ENCODE data around the gene AK4. TPM values are rescaled to one million over a fixed set of nuclear protein-coding genes. Genes with fewer than 3 reads are reported as not detected.

AK4 gene
- total RNA-seq, 1 experiment from 2014 or later: 14.3 TPM

DNA sequence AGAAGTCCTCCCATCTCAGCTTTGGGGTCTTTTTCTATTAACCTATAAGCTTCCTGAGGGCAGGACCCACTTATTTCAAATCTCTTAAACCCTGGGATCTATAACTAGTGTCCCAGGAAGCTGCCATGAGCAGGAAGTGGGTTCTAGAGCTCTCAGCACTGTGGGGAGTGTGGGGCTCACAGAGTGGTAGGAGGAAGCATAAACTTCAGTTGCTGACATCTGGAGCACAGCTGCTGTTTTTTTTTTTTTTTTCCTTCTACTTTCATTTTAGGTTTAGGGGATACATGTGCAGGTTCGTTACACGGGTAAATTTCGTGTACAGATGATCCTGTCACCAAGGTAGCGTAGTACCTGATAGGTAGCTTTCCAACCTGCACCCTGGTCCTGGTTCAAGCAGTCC lies 59.3 kb downstream of the AK4 start:
- in situ Hi-C loops (cut with HindIII; ENCODE audit: low sequenced_read_pairs): no loop called here
- no peak for DNase-seq (ENCODE audit: low spot score)

- in situ Hi-C loops (cut with HindIII; ENCODE audit: low sequenced_read_pairs): no loop called here
- peak; percentile 66 for DNase-seq (ENCODE audit: low spot score)
Observed at GRCh38 chr1:65208563-65208973, 60.6 kb downstream of the AK4 start.

- in situ Hi-C loops (cut with HindIII; ENCODE audit: low sequenced_read_pairs): no loop called here
- DNase-seq (ENCODE audit: low spot score): peak; percentile 82
Observed at GRCh38 chr1:65209005-65209885, 61.2 kb downstream of the AK4 start.

DNA sequence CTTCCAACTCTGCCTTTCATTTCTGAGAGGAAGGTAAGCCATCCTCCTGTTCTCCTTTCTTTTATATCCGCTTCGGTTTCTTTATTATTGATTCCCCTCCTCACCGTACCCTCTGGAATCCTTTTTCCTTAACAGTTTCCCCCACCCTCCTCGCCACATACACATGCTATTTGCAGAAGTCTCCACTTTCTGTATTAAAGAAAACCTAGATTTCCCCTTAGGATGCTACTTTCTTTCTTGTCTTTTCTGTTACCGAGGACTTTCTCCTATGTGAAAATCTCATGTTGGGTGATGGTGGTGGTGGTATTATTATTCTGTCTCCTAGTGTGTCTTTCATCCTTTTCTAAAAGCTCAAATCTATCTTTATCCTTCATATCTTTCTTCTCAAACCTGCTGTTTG lies 62.3 kb downstream of the AK4 start:
- in situ Hi-C loops (cut with HindIII; ENCODE audit: low sequenced_read_pairs): no loop called here
- DNase-seq (ENCODE audit: low spot score): no peak

DNA sequence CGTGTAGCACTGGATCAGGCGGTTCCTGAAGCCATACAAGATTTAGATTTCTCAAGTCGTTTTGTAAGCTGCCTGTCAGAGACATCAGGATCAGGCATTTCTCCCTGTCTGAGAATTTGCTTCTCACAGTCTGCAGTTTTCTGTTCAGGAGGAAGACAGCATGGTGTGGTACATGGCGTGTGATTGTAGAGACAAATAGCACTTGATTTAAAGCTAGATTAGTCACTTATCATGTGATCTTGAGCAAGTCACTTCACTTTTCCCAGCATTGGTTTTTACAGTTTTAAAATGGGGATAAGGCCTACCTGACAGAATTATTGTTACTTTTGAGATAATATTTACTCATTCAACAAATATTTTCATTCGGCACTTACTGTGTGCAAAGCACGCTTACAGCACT lies 63.3 kb downstream of the AK4 start:
- in situ Hi-C loops (cut with HindIII; ENCODE audit: low sequenced_read_pairs): no loop called here
- no peak for DNase-seq (ENCODE audit: low spot score)

- no peak for DNase-seq (ENCODE audit: low spot score)
- in situ Hi-C loops (cut with HindIII; ENCODE audit: low sequenced_read_pairs): no loop called here
Observed at GRCh38 chr1:65213271-65214023, 65.4 kb downstream of the AK4 start.

DNA sequence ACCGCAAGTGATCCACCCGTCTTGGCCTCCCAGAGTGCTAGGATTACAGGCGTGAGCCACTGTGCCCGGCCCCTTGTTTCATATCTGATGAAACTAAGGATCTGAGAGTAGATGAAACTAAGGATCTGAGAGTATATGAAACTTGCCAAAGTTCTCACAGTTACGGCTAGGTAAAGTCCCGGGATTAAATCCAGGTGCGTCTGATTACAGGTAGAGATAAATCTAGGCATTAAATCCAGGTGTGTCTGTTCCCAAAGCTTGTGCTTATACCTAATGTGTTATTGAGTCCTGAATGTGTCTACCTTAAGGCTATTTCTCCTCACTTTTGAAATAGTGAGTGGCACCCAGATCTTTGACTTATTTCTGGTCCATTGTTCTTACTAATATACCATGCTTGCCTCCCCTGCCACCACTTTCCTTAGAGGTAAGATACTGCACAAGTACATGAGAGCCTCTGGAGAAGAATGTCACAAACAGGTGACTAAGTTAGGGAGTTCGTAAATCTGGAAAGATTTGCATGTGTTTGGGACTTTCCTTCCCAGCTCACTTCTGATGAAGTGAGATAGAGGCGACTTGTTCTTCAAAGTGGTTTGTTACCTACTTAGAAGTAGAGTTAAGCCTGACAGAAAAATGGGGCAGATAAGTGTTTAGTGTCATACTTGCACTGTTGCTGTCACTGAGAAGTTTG lies 66.5 kb downstream of the AK4 start:
- no peak for DNase-seq (ENCODE audit: low spot score)
- in situ Hi-C loops (cut with HindIII; ENCODE audit: low sequenced_read_pairs): no loop called here

DNA sequence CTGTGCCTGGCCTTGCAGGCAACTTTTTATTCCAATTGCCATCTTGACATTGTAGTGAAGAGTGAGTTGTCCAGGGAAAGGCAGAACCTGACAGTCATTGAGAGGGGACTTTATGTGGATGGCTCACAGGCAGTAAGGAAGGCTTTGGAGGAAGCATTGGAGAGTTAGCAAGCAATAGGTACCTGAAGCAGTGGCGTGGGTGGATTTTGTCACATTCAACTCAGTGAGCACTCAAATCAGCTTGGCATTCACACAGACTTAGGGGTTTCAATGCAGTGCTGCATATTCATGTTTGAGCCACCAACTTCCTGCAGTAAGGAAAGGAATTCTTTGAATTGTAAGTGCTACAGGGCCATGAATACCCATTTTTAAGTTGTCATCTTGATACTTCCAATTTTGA lies 69.0 kb downstream of the AK4 start:
- DNase-seq (ENCODE audit: low spot score): no peak
- in situ Hi-C loops (cut with HindIII; ENCODE audit: low sequenced_read_pairs): no loop called here

- in situ Hi-C loops (cut with HindIII; ENCODE audit: low sequenced_read_pairs): no loop called here
- DNase-seq (ENCODE audit: low spot score): no peak
Observed at GRCh38 chr1:65221638-65222339, 73.8 kb downstream of the AK4 start.

DNA sequence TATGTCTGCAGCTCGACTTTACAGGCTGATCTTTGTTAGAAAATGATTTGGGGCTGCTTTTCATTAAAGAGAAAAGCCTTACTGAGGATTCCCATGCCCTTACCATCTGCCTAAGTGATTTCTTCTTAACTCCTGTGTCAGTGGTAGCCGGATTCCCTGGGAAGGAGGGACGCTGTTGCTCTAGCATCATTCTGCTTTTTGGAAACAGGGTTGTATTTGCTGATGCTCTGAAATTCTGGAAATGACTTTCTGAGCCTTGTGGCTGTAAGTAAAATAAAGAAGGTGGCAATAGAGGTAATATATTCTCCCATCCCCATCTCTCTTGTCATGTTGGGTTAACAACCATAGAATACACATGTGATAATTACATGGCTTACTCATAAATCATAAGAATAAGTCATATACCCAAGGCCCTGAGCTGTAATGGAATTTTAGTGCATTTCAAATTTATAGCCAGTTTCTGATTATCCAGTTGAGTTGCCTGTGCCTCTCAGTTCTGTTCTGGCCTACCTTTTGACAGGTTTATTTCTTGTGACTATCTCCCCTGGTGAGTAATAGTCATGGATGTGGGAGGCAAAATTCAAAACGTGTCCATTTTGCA lies 74.4 kb downstream of the AK4 start:
- DNase-seq (ENCODE audit: low spot score): no peak
- in situ Hi-C loops (cut with HindIII; ENCODE audit: low sequenced_read_pairs): no loop called here

DNA sequence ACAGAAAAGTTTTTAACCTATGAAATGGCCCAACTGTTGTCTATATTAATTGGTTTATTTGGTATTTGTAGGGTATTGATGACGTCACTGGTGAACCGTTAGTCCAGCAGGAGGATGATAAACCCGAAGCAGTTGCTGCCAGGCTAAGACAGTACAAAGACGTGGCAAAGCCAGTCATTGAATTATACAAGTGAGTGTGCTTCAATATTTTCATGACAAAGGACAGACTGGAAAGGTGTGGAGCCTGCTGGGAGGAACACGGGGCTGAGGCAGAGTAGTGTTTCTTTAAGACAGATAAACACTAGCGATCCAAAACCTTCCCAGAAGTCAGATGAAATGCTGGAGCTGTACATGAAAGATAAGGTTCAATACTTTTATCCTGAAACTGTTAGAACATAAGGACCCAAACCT lies 76.7 kb downstream of the AK4 start:
- in situ Hi-C loops (cut with HindIII; ENCODE audit: low sequenced_read_pairs): no loop called here
- DNase-seq (ENCODE audit: low spot score): no peak

DNA sequence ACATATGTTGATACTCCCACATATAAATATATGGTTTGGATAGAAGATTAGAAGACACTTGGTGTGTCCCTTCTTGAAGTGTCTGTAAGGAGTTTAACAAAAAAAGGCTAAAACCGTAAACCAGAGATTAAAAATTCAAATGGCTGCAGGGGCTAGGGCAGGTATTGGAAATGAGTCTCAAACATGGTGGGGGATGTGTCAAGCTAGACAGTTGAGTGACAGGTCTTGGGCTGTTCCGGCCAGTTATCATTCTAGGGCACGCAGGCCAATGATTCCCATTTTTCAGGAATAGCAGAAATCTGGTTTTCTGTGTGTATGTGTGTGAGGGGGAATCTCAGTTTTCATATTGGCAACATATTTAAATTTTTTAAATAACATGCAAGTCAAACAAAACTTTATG lies 77.2 kb downstream of the AK4 start:
- in situ Hi-C loops (cut with HindIII; ENCODE audit: low sequenced_read_pairs): no loop called here
- DNase-seq (ENCODE audit: low spot score): no peak

DNA sequence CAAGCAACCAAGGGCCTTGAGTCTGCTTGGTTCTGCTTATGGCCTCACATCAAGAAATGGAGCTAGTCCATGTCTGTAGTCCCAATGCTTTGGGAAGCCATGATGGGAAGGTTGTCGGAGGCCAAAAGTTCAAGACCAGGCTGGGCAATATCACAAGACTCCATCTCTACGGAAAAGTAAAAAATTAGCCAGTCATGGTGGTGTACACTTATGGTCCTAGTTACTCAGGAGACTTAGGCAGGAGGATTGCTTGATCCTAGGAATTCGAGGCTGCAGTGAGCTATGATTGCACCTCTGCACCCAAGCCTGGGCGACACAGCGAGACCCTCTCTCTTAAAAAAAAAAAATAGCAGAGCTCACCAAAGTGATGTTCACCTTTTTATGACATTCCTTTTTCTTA lies 81.2 kb downstream of the AK4 start:
- in situ Hi-C loops (cut with HindIII; ENCODE audit: low sequenced_read_pairs): no loop called here
- DNase-seq (ENCODE audit: low spot score): no peak

GRCh38 chr1:65229754-65230339 lies 81.8 kb downstream of the AK4 start:
- DNase-seq (ENCODE audit: low spot score): no peak

GRCh38 chr1:65230731-65231481 lies 82.9 kb downstream of the AK4 start:
- in situ Hi-C loops (cut with HindIII; ENCODE audit: low sequenced_read_pairs): no loop called here
- no peak for DNase-seq (ENCODE audit: low spot score)

More at GRCh38 chr1:65229754-65230339, 81.8 kb downstream of the AK4 start:
- in situ Hi-C loops (cut with HindIII; ENCODE audit: low sequenced_read_pairs): no loop called here

DNA sequence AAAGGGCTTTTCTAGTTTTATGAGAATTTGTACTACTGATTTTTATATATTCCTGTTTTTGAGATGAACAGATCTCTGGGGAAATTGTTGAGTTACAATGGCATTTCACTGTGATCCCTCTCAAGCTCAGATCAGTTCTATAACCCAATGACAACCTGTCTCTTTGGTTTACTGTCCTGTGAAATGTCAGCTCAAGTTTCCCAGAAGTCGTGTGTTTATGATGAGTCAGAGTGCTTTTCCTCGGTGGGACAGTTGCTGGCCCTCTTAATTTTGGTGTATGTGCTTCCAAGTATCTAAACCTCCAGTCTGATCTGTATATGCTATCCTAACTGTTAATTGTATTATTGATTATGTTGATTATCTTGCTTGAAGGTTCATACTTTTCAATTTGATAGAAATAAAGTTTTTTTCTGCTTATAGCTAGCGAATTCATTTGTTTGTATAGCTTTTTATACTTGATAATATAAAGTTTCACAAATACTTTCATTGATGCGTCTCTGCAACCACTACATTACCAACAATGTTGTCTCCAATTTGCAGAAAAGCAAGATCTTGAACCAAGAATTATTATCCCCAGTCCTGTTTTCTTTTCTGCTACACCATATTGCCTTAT lies 83.8 kb downstream of the AK4 start:
- DNase-seq (ENCODE audit: low spot score): no peak
- in situ Hi-C loops (cut with HindIII; ENCODE audit: low sequenced_read_pairs): no loop called here

GRCh38 chr1:65232461-65232990 lies 84.5 kb downstream of the AK4 start:
- in situ Hi-C loops (cut with HindIII; ENCODE audit: low sequenced_read_pairs): no loop called here
- DNase-seq (ENCODE audit: low spot score): no peak

Measured in G401 (cell line).